GM12878 (cell line): ENCODE results near the gene GABRB2. TPM values are rescaled to one million over a fixed set of nuclear protein-coding genes. Genes with fewer than 3 reads are reported as not detected.

Experiments
- ATAC-seq: fragments of 200-7000 bp; cut with Tn5 transposase; 3 replicates; pipeline ENCODE4 v1.9.1; 2020; ENCODE audit warnings: mild to moderate bottlenecking, moderate library complexity
- BruUV-seq: library from RNA; stranded (reverse); fragments of 400-500 nt; replicated peaks from 2 replicates; lab custom pipeline; 2021; lab: Mats Ljungman, UMichigan
- CTCF ChIA-PET: fragments of 300-600 bp; sonication (Branson Sonifier 250); formaldehyde crosslinking; extraction: SDS; loops from one replicate; lab custom pipeline; 2021; ENCODE audit warnings: inconsistent platforms; lab: Yijun Ruan, JAX
- POLR2A ChIA-PET: fragments of 350-600 bp; formaldehyde crosslinking; extraction: SDS; loops from one replicate; lab custom pipeline; 2021; ENCODE audit warnings: inconsistent platforms; lab: Charles Lee
- RAD21 ChIA-PET: fragments of 300-600 bp; sonication (Branson Sonifier 250); formaldehyde crosslinking; loops from one replicate; lab custom pipeline; 2023; ENCODE audit warnings: antibody characterized with exemption; ENCODE audit not compliant: unreplicated experiment; lab: Charles Lee
- SMC1A ChIA-PET: fragments of 300-600 bp; sonication (Branson Sonifier 250); formaldehyde crosslinking; loops from one replicate; lab custom pipeline; 2023; ENCODE audit not compliant: unreplicated experiment, uncharacterized antibody; lab: Charles Lee
- DNase-seq: peaks from one replicate; pipeline ENCODE4 v3.0.0-alpha.2; 2011; ENCODE audit warnings: low read depth, low spot score
- FAIRE-seq: peaks from 3 replicates; lab custom pipeline; 2011; peaks lifted over from hg19 to GRCh38; lab: Jason Lieb, UNC
- H2AFZ ChIP-seq: 2 replicates; pipeline ENCODE4 v1.6.0; 2011; ENCODE audit warnings: low read depth, low read length, control low read depth; ENCODE audit not compliant: control insufficient read depth
- H3K27ac ChIP-seq: 2 replicates; pipeline ENCODE4 v1.5.1; 2011; ENCODE audit warnings: control low read depth; ENCODE audit not compliant: control insufficient read depth, insufficient read depth
- H3K27me3 ChIP-seq, 2 experiments: replicated peaks in 1 of 2; 2 replicates each; pipeline versions ENCODE4 v1.6.0 to v1.6.1; 2011; ENCODE audit warnings: low read length in 1 of 2; ENCODE audit not compliant: control insufficient read depth in 2 of 2, insufficient read depth in 2 of 2
- H3K36me3 ChIP-seq, 2 experiments: 2 replicates each; pipeline ENCODE4 v1.5.1; 2011; ENCODE audit warnings: low read length in 1 of 2; ENCODE audit not compliant: control insufficient read depth in 2 of 2, insufficient read depth in 2 of 2
- H3K4me1 ChIP-seq: 2 replicates; pipeline ENCODE4 v1.6.1; 2011; ENCODE audit warnings: mild to moderate bottlenecking, low read length, moderate library complexity, mixed read lengths; ENCODE audit not compliant: control insufficient read depth, insufficient read depth
- H3K4me2 ChIP-seq: 2 replicates; pipeline ENCODE4 v1.6.0; 2011; ENCODE audit warnings: control low read depth; ENCODE audit not compliant: control insufficient read depth, insufficient read depth
- H3K4me3 ChIP-seq: fragments of 200-600 bp; sonication (generic); 2 replicates; pipeline ENCODE4 v1.5.1; 2016
- H3K79me2 ChIP-seq: 2 replicates; pipeline ENCODE4 v1.6.0; 2011; ENCODE audit warnings: low read length; ENCODE audit not compliant: control insufficient read depth, insufficient read depth
- H3K9ac ChIP-seq: 2 replicates; pipeline ENCODE4 v1.8.0; 2011; ENCODE audit warnings: low read length, control low read depth, mixed read lengths; ENCODE audit not compliant: control insufficient read depth, insufficient read depth
- H3K9me3 ChIP-seq: replicated peaks from 3 replicates; pipeline ENCODE4 v1.5.1; 2011; ENCODE audit warnings: mild to moderate bottlenecking, low read length; ENCODE audit not compliant: control insufficient read depth, insufficient read depth
- H4K20me1 ChIP-seq: 2 replicates; pipeline ENCODE4 v1.6.0; 2011; ENCODE audit not compliant: control insufficient read depth, insufficient read depth
- BRCA1 ChIP-seq: IDR thresholded peaks from 2 replicates; pipeline ENCODE4 v1.6.1; 2011; ENCODE audit warnings: low read depth, low read length, improper control_type of control experiment
- CBX5 ChIP-seq: sonication (generic); IDR thresholded peaks from 2 replicates; pipeline ENCODE4 v1.6.1; 2016; ENCODE audit warnings: low read depth, moderate library complexity, mild to moderate bottlenecking, inconsistent platforms
- EED ChIP-seq: sonication (generic); IDR thresholded peaks from 2 replicates; pipeline ENCODE4 v1.6.1; 2016; ENCODE audit warnings: antibody characterized with exemption, low read depth
- EGR1 ChIP-seq, 2 experiments: IDR thresholded peaks; 1 replicate in 1 of 2; 2 replicates in 1 of 2; pipeline ENCODE4 v1.6.1; 2011 to 2012; ENCODE audit warnings: low read depth in 2 of 2, low read length in 2 of 2, borderline replicate concordance in 1 of 2, mild to moderate bottlenecking in 1 of 2, moderate library complexity in 1 of 2
- HCFC1 ChIP-seq: fragments of 150-350 bp; IDR thresholded peaks from 2 replicates; pipeline ENCODE4 v1.6.1; 2014; ENCODE audit warnings: low read length
- IKZF1 ChIP-seq: fragments of 450-650 bp; conservative IDR thresholded peaks from 2 replicates; pipeline ENCODE4 v1.6.1; 2017; ENCODE audit warnings: antibody characterized with exemption, mild to moderate bottlenecking
- JUNB ChIP-seq: IDR thresholded peaks from 2 replicates; pipeline ENCODE4 v1.6.1; 2016; ENCODE audit warnings: antibody characterized with exemption, mild to moderate bottlenecking
- MTA2 ChIP-seq: fragments of 450-650 bp; IDR thresholded peaks from 2 replicates; pipeline ENCODE4 v1.6.1; 2016; ENCODE audit warnings: low read depth, mild to moderate bottlenecking, moderate library complexity
- MYB ChIP-seq: fragments of 150-350 bp; IDR thresholded peaks from 2 replicates; pipeline ENCODE4 v1.6.1; 2014; ENCODE audit warnings: mild to moderate bottlenecking, low read depth, low read length, borderline replicate concordance
- NR2C1 ChIP-seq: fragments of 450-650 bp; IDR thresholded peaks from 2 replicates; pipeline ENCODE4 v1.6.1; 2017; ENCODE audit warnings: antibody characterized with exemption, mild to moderate bottlenecking, moderate library complexity
- POU2F2 ChIP-seq: IDR thresholded peaks from 3 replicates; pipeline ENCODE4 v1.6.1; 2011; ENCODE audit warnings: low read depth, mild to moderate bottlenecking, low read length, borderline replicate concordance
- RELA ChIP-seq: fragments of 450-650 bp; IDR thresholded peaks from 2 replicates; pipeline ENCODE4 v1.8.0; 2014; ENCODE audit warnings: borderline replicate concordance; ENCODE audit not compliant: partially characterized antibody
- SMARCA5 ChIP-seq: fragments of 450-650 bp; IDR thresholded peaks from 2 replicates; pipeline ENCODE4 v1.6.1; 2017; ENCODE audit warnings: mild to moderate bottlenecking
- STAT3 ChIP-seq: IDR thresholded peaks from 2 replicates; pipeline ENCODE4 v1.6.1; 2011; ENCODE audit warnings: low read depth, low read length, improper control_type of control experiment
- SUZ12 ChIP-seq: fragments of 200-600 bp; sonication (generic); IDR thresholded peaks from one replicate; pipeline ENCODE4 v1.6.1; 2018; ENCODE audit warnings: antibody characterized with exemption, mild to moderate bottlenecking; ENCODE audit not compliant: unreplicated experiment
- YY1 ChIP-seq: IDR thresholded peaks from 2 replicates; pipeline ENCODE4 v1.6.1; 2011; ENCODE audit warnings: low read depth, mild to moderate bottlenecking, low read length
- ZZZ3 ChIP-seq: IDR thresholded peaks from 2 replicates; pipeline ENCODE4 v1.6.1; 2011; ENCODE audit warnings: low read depth; ENCODE audit not compliant: control insufficient read depth, insufficient read length
- WGBS: methylation state at CpG from one replicate; pipeline ENCODE4 v1.1.6; 2016; ENCODE audit warnings: low lambda C conversion rate; ENCODE audit not compliant: insufficient replicate concordance, insufficient coverage; ENCODE audit errors: missing lambda C conversion rate; 5-methylcytosine and 5-hydroxymethylcytosine counted together
- in situ Hi-C: fragments of 300-500 bp; cut with MboI; formaldehyde crosslinking; loops from 9 replicates; pipeline ENCODE4 v1.14.3; 2018; ENCODE audit warnings: mixed read lengths
- intact Hi-C: fragments of 100-400 bp; cut with micrococcal nuclease; formaldehyde crosslinking; loops from one replicate; pipeline ENCODE4 v1.14.2; 2022; ENCODE audit not compliant: unreplicated experiment
- polyA plus RNA-seq, 11 experiments: library from polyadenylated mRNA; depleted of rRNA in 4 of 11; unstranded in 6 of 11; stranded (reverse) in 5 of 11; fragments of >200 nt; fragmentation: Nextera tagmentation in 4 of 11; fragmentation: Illumina TruSeq in 1 of 11; extraction: Ambion mirVana in 4 of 11; extraction: Trizol in 1 of 11; gene quantifications; 1 replicate in 1 of 11; 2 replicates in 10 of 11; pipeline versions ENCODE4 v1.2.1 to v1.2.3, GENCODE V29; 2011 to 2016; ENCODE audit warnings: inconsistent platforms in 2 of 11, missing spikeins in 2 of 11, low read depth in 1 of 11
- total RNA-seq, 4 experiments: library from RNA; depleted of rRNA in 3 of 4; stranded (reverse); fragments of >200 nt in 3 of 4; fragmentation: Illumina TruSeq in 1 of 4; extraction: Trizol in 1 of 4; gene quantifications; 2 replicates each; pipeline versions ENCODE4 v1.2.1 to v1.2.3, GENCODE V29; 2013 to 2021
- TF ChIP-seq, protein P1 (sequence below): IDR thresholded peaks from 2 replicates; pipeline ENCODE4 v1.6.1; 2012; ENCODE audit warnings: low read depth, low read length, improper control_type of control experiment

Gene GABRB2
- total and polyA plus RNA-seq, 10 of the 15 experiments (the other 5 are each of a cell fraction or from before 2014, with no cell fraction given): 0.12 to 0.85 (median 0.43) TPM

DNA sequence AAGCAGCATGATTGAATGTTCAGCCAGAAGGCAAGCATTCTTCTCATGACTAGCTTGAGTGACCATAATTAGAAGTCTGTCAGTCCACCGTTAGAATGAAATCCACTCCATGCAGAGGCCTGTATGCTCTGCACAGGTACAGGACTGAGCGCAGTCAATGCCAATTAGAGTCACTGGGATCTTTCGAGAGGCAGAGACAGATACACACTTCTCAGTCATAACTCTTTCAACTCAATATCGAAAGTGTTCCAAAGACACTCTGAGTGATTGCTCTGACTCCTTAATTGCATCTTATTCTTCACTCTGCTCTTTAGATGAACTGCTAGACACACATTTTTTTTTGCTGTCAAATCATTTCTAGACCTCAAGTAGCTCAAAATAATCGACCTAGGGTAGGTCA, 203.6 kb downstream of the GABRB2 start (continued):
- no peak for TF ChIP-seq EGR1 (IDR thresholded peaks at IDR 0.05; ENCODE audit: borderline replicate concordance in 1 of 2, low read depth in 2 of 2, low read length in 2 of 2)
- TF ChIP-seq JUNB: no peak
- no peak for TF ChIP-seq STAT3

DNA sequence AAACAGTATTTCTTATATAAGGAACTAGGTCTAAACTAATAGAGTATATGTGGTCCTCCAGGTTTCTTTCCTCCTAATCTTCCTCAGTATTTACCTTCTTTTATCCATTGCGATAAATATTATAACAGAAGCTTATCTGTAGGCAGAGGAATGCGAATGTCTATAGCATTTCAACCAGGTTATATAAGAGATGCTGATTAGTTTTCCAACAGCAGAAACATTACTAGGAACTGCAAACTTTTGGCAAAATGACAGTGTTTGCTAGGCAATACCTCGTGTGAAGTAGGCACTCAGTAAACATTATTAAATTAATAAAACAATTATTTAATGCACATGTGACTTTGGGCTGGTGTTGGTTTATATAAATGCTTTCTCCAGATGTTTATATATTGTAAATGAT, 206.5 kb downstream of the GABRB2 start:
- H3K79me2 ChIP-seq: no peaks in the 10 kb centered on the region
- TF ChIP-seq CBX5 (no peak), SMARCA5 (no peak), IKZF1 (no peak), RELA (no peak), ZZZ3 (no peak), YY1 (no peak), NR2C1 (no peak), MTA2 (no peak), SUZ12 (no peak), POU2F2 (no peak), EED (no peak), MYB (no peak), EGR1 (IDR thresholded peaks at IDR 0.05; ENCODE audit: borderline replicate concordance in 1 of 2, low read depth in 2 of 2, low read length in 2 of 2) (no peak), BRCA1 (no peak), HCFC1 (no peak)
- TF ChIP-seq, protein P1, sequence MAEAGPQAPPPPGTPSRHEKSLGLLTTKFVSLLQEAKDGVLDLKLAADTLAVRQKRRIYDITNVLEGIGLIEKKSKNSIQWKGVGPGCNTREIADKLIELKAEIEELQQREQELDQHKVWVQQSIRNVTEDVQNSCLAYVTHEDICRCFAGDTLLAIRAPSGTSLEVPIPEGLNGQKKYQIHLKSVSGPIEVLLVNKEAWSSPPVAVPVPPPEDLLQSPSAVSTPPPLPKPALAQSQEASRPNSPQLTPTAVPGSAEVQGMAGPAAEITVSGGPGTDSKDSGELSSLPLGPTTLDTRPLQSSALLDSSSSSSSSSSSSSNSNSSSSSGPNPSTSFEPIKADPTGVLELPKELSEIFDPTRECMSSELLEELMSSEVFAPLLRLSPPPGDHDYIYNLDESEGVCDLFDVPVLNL: no peak
- FAIRE-seq (no peak), ATAC-seq (no peak), DNase-seq (no peak)
- H3K36me3 ChIP-seq: no peaks in the 10 kb centered on the region
- POLR2A ChIA-PET: no interaction called here
- H3K9ac ChIP-seq: no peak overlapping the region
- no peaks in the 10 kb centered on the region for H4K20me1 ChIP-seq
- intact Hi-C loops: no loop called here
- no peak overlapping the region for H3K27ac ChIP-seq
- no TSS peak for BruUV-seq
- H3K4me2 ChIP-seq: no peak overlapping the region
- in situ Hi-C loops: no loop called here
- 65% methylated on average over 3 of the region's 3 CpGs for WGBS
- SMC1A ChIA-PET: no interaction called here
- RAD21 ChIA-PET: no interaction called here
- H3K27me3 ChIP-seq: no peaks in the 10 kb centered on the region
- no peak overlapping the region for H3K4me3 ChIP-seq
- no peak overlapping the region for H2AFZ ChIP-seq
- no peaks in the 10 kb centered on the region for H3K4me1 ChIP-seq
- no peaks in the 10 kb centered on the region for H3K9me3 ChIP-seq
- CTCF ChIA-PET: no interaction called here
